Lower leg skin (tissue), 3 donors: ENCODE data around the gene CFAP299.
"Not testable (repeated sequence)": the region's sequence is repeated elsewhere in the genome, so short reads cannot be mapped to it uniquely, and the experiment has no call there.

ENCODE experiments used
- POLR2A ChIP-seq, 2 donors: fragments of 450-650 bp; IDR thresholded peaks; one replicate each; pipeline ENCODE4 v1.6.1; 2016 to 2017; ENCODE audit warnings: antibody characterized with exemption in 2 of 2, mild to moderate bottlenecking in 1 of 2, moderate library complexity in 1 of 2
- TF ChIP-seq, protein P1 (sequence below), 3 donors: fragments of 450-650 bp; IDR thresholded peaks; one replicate each; pipeline ENCODE4 v1.5.1; 2016; ENCODE audit warnings: antibody characterized with exemption in 3 of 3, mild to moderate bottlenecking in 3 of 3, moderate library complexity in 2 of 3

DNA sequence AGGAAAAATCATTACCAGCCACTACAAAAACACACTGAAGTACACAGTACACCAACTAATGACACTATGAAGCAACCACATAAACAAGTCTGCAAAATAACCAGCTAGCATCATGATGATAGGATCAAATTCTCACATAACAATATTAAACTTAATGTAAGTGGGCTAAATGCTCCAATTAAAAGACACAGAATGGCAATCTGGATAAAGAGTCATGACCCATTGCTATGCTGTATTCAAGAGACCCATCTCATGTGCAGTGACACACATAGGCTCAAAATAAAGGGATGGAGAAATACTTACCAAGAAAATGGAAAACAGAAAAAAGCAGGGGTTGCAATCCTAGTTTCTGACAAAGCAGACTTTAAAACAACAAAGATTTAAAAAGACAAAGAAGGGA, 7.2 kb downstream of the CFAP299 start:
- not testable (repeated sequence) for TF ChIP-seq POLR2A (IDR thresholded peaks at IDR 0.05)
- TF ChIP-seq, protein P1, sequence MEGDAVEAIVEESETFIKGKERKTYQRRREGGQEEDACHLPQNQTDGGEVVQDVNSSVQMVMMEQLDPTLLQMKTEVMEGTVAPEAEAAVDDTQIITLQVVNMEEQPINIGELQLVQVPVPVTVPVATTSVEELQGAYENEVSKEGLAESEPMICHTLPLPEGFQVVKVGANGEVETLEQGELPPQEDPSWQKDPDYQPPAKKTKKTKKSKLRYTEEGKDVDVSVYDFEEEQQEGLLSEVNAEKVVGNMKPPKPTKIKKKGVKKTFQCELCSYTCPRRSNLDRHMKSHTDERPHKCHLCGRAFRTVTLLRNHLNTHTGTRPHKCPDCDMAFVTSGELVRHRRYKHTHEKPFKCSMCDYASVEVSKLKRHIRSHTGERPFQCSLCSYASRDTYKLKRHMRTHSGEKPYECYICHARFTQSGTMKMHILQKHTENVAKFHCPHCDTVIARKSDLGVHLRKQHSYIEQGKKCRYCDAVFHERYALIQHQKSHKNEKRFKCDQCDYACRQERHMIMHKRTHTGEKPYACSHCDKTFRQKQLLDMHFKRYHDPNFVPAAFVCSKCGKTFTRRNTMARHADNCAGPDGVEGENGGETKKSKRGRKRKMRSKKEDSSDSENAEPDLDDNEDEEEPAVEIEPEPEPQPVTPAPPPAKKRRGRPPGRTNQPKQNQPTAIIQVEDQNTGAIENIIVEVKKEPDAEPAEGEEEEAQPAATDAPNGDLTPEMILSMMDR (IDR thresholded peaks at IDR 0.05) = not testable (repeated sequence)
